Mucosa of rectum (tissue), 2 donors: ENCODE results near the gene PODN.

Experiments used
- H3K27ac ChIP-seq, 2 donors: one replicate each; pipeline ENCODE4 v1.7.0; 2013; ENCODE audit warnings: inconsistent platforms in 2 of 2, low read depth in 2 of 2, low read length in 2 of 2
- H3K27me3 ChIP-seq, 2 donors: one replicate each; pipeline ENCODE4 v1.7.0; 2013; ENCODE audit warnings: low read length in 2 of 2; ENCODE audit not compliant: control insufficient read depth in 2 of 2, insufficient read depth in 2 of 2
- H3K36me3 ChIP-seq, 2 donors: one replicate each; pipeline ENCODE4 v1.7.0; 2013; ENCODE audit warnings: low read length in 2 of 2; ENCODE audit not compliant: control insufficient read depth in 2 of 2, insufficient read depth in 2 of 2
- H3K4me1 ChIP-seq, 2 donors: one replicate each; pipeline ENCODE4 v1.7.0; 2013; ENCODE audit warnings: low read length in 2 of 2, mild to moderate bottlenecking in 1 of 2; ENCODE audit not compliant: control insufficient read depth in 2 of 2, insufficient read depth in 2 of 2
- H3K4me3 ChIP-seq, 2 donors: one replicate each; pipeline ENCODE4 v1.7.0; 2013; ENCODE audit warnings: low read length in 2 of 2
- H3K9ac ChIP-seq, 2 donors: one replicate each; pipeline ENCODE4 v1.7.0; 2013; ENCODE audit warnings: low read length in 2 of 2, low read depth in 1 of 2, mild to moderate bottlenecking in 1 of 2
- H3K9me3 ChIP-seq, 2 donors: one replicate each; pipeline ENCODE4 v1.7.0; 2013; ENCODE audit warnings: low read length in 2 of 2; ENCODE audit not compliant: control insufficient read depth in 2 of 2
- donor health status: healthy.
- donor health status: Normal muscosa, but diverticular disease.

PODN gene

GRCh38 chr1:53114090-53114489 lies 52.1 kb downstream of the PODN start:
- Histone ChIP-seq H3K9me3 (no peaks in the 10 kb centered on the region), H3K9ac (no peak overlapping the region), H3K4me3 (no peak overlapping the region), H3K4me1 (peaks cover 20 to 25% of the 10 kb centered on the region in 2 donors), H3K27me3 (no peaks in the 10 kb centered on the region), H3K27ac (no peak overlapping the region), H3K36me3 (no peaks in the 10 kb centered on the region)

GRCh38 chr1:53114581-53115400 lies 52.8 kb downstream of the PODN start:
- Histone ChIP-seq H3K4me1 (peaks cover 20% of the 10 kb centered on the region in 2 donors), H3K36me3 (no peaks in the 10 kb centered on the region), H3K4me3 (no peak overlapping the region), H3K9ac (no peak overlapping the region), H3K27me3 (no peaks in the 10 kb centered on the region), H3K27ac (no peak overlapping the region), H3K9me3 (no peaks in the 10 kb centered on the region)

- Histone ChIP-seq H3K27ac (no peak overlapping the region), H3K36me3 (no peaks in the 10 kb centered on the region), H3K4me1 (peaks cover 13 to 14% of the 10 kb centered on the region in 2 donors), H3K4me3 (no peak overlapping the region), H3K27me3 (no peaks in the 10 kb centered on the region), H3K9me3 (no peaks in the 10 kb centered on the region), H3K9ac (no peak overlapping the region)
These were observed 53.6 kb downstream of the PODN start for GRCh38 chr1:53115403-53116306.

GRCh38 chr1:53116307-53116810 lies 54.3 kb downstream of the PODN start:
- Histone ChIP-seq H3K4me1 (peaks cover 6 to 7% of the 10 kb centered on the region in 2 donors), H3K4me3 (no peak overlapping the region), H3K27ac (no peak overlapping the region), H3K36me3 (no peaks in the 10 kb centered on the region), H3K27me3 (no peaks in the 10 kb centered on the region), H3K9ac (no peak overlapping the region), H3K9me3 (no peaks in the 10 kb centered on the region)

GRCh38 chr1:53116933-53117600 lies 55.1 kb downstream of the PODN start:
- Histone ChIP-seq H3K27me3 (no peaks in the 10 kb centered on the region), H3K36me3 (no peaks in the 10 kb centered on the region), H3K4me1 (peaks cover 0 to 6% of the 10 kb centered on the region in 2 donors), H3K27ac (no peak overlapping the region), H3K9ac (no peak overlapping the region), H3K4me3 (no peak overlapping the region), H3K9me3 (no peaks in the 10 kb centered on the region)

GRCh38 chr1:53117836-53118235 lies 55.8 kb downstream of the PODN start:
- Histone ChIP-seq H3K4me3 (no peak overlapping the region), H3K36me3 (no peaks in the 10 kb centered on the region), H3K9ac (no peak overlapping the region), H3K9me3 (no peaks in the 10 kb centered on the region), H3K27me3 (no peaks in the 10 kb centered on the region), H3K27ac (no peak overlapping the region), H3K4me1 (peaks cover 4 to 8% of the 10 kb centered on the region in 2 donors)

GRCh38 chr1:53120659-53121058 lies 58.6 kb downstream of the PODN start:
- peaks cover 4 to 5% of the 10 kb centered on the region in 2 donors for H3K4me1 ChIP-seq
- no peaks in the 10 kb centered on the region for H3K9me3 ChIP-seq
- H3K4me3 ChIP-seq: no peak overlapping the region
- H3K27ac ChIP-seq: no peak overlapping the region
- no peak overlapping the region for H3K9ac ChIP-seq
- no peaks in the 10 kb centered on the region for H3K27me3 ChIP-seq
- no peaks in the 10 kb centered on the region for H3K36me3 ChIP-seq

GRCh38 chr1:53121319-53122172 lies 59.5 kb downstream of the PODN start:
- Histone ChIP-seq H3K27me3 (no peaks in the 10 kb centered on the region), H3K9ac (no peak overlapping the region), H3K27ac (no peak overlapping the region), H3K9me3 (no peaks in the 10 kb centered on the region), H3K4me1 (peaks cover 4 to 5% of the 10 kb centered on the region in 2 donors), H3K4me3 (no peak overlapping the region), H3K36me3 (no peaks in the 10 kb centered on the region)

- no peak overlapping the region for H3K27ac ChIP-seq
- H3K4me3 ChIP-seq: no peak overlapping the region
- no peak overlapping the region for H3K9ac ChIP-seq
- H3K4me1 ChIP-seq: peaks cover 4 to 5% of the 10 kb centered on the region in 2 donors
- no peaks in the 10 kb centered on the region for H3K27me3 ChIP-seq
- no peaks in the 10 kb centered on the region for H3K9me3 ChIP-seq
- no peaks in the 10 kb centered on the region for H3K36me3 ChIP-seq
These were observed 60.3 kb downstream of the PODN start for GRCh38 chr1:53122201-53122885.
